Tibial nerve (tissue), 4 donors: ENCODE data around the gene ATP9B. TPM values are rescaled to one million over a fixed set of nuclear protein-coding genes. Genes with fewer than 3 reads are reported as not detected.

Source experiments
- DNase-seq, 2 donors: peaks; one replicate each; pipeline ENCODE4 v3.0.0-alpha.2; 2019; ENCODE audit warnings: low spot score in 2 of 2
- H3K27ac ChIP-seq, 4 donors: fragments of 200-600 bp; sonication (generic) in 3 of 4; one replicate each; pipeline ENCODE4 v1.5.1; 2017 to 2019; ENCODE audit warnings: mild to moderate bottlenecking in 1 of 4
- H3K27me3 ChIP-seq, 2 donors: fragments of 200-600 bp; sonication (generic) in 1 of 2; one replicate each; pipeline versions ENCODE4 v1.5.1 to v1.6.0; 2017 to 2019
- H3K36me3 ChIP-seq, 3 donors: fragments of 200-600 bp; sonication (generic); one replicate each; pipeline ENCODE4 v1.5.1; 2018 to 2019
- H3K4me1 ChIP-seq, 4 donors: fragments of 200-600 bp; sonication (generic) in 3 of 4; one replicate each; pipeline ENCODE4 v1.5.1; 2017 to 2019
- H3K4me3 ChIP-seq, 4 donors: fragments of 200-600 bp; sonication (generic) in 3 of 4; one replicate each; pipeline ENCODE4 v1.5.1; 2017 to 2019; ENCODE audit warnings: mild to moderate bottlenecking in 1 of 4, moderate library complexity in 1 of 4
- H3K9me3 ChIP-seq, 4 donors: fragments of 200-600 bp; sonication (generic) in 3 of 4; one replicate each; pipeline ENCODE4 v1.5.1; 2017 to 2019
- CTCF ChIP-seq, 5 experiments: fragments of 200-600 bp in 3 of 5; fragments of 450-650 bp in 2 of 5; sonication (generic) in 3 of 5; IDR thresholded peaks; one replicate each; pipeline ENCODE4 v1.5.1; 2016 to 2019; ENCODE audit warnings: antibody characterized with exemption in 5 of 5, mild to moderate bottlenecking in 3 of 5, moderate library complexity in 2 of 5
- EP300 ChIP-seq, 2 donors: sonication (generic); formaldehyde crosslinking; IDR thresholded peaks; one replicate each; pipeline ENCODE4 v1.6.1; 2017; ENCODE audit warnings: antibody characterized with exemption in 2 of 2, mild to moderate bottlenecking in 1 of 2
- POLR2A ChIP-seq, 2 donors: fragments of 450-650 bp; IDR thresholded peaks; one replicate each; pipeline ENCODE4 v1.6.1; 2017; ENCODE audit warnings: antibody characterized with exemption in 2 of 2, mild to moderate bottlenecking in 2 of 2, moderate library complexity in 2 of 2
- WGBS, 2 donors: methylation state at CpG; one replicate each; pipeline ENCODE4 v1.1.5; 2018; 5-methylcytosine and 5-hydroxymethylcytosine counted together
- total RNA-seq, 4 donors: library from RNA; depleted of rRNA; stranded (reverse); fragments of >200 nt; gene quantifications; one replicate each; pipeline ENCODE4 v1.1.0, GENCODE V29; 2016

Gene ATP9B
- total RNA-seq, 4 donors from 2014 or later: 56.9 to 68.7 (median 59.8) TPM

GRCh38 chr18:79251021-79251420, 181.8 kb downstream of the ATP9B start:
- peaks cover 0 to 51% (median 3%) of the 10 kb centered on the region in 4 donors for H3K4me1 ChIP-seq
- TF ChIP-seq CTCF (IDR thresholded peaks at IDR 0.05): no peak
- no peak for TF ChIP-seq EP300 (IDR thresholded peaks at IDR 0.05)
- TF ChIP-seq POLR2A (IDR thresholded peaks at IDR 0.05): no peak
- 51 to 69% methylated on average over 9 of the region's 9 CpGs for WGBS, 2 donors
- H3K36me3 ChIP-seq: peaks cover 0 to 10% (median 0%) of the 10 kb centered on the region in 3 donors
- H3K27ac ChIP-seq: peak overlapping the region; percentile 42 to 85 (median 65)
- no peaks in the 10 kb centered on the region for H3K27me3 ChIP-seq
- no peak for DNase-seq
- no peaks in the 10 kb centered on the region for H3K9me3 ChIP-seq
- H3K4me3 ChIP-seq: no peak overlapping the region

DNA sequence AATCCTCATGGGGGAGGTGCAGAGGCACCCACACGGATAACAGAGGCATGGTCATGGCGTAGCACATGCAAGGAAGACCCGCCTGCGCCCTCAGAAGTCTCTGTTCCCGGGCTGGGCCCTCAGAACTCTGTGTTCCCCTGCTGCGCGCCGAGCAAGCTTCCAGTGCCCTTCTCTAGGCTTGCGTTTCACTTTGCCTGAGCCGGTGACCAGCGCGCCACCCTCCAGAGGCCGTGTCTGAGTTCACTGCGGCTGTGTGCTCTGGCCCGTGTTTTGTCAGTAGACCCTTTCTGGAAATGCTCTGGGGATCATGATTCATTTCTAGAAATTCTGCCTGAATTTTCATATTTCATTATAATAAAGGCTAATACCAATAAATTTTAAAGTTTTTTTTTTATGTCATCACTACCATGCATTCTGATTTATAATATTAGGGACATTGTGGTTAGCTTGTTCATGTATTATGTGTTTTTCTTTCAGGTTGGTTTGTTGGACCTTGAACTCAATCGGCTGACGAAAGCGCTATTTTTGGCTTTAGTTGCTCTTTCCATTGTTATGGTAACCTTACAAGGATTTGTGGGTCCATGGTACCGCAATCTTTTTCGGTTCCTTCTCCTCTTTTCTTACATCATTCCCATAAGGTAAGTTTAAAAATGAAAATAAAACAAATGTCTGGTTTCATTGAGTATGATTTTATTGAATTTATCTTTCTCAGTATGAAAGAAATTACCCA, 183.9 kb downstream of the ATP9B start:
- WGBS, 2 donors: 45 to 56% methylated on average over 20 of the region's 20 CpGs
- Histone ChIP-seq H3K9me3 (no peaks in the 10 kb centered on the region), H3K4me3 (peak overlapping the region in 1 of 4 donors; percentile 9), H3K27me3 (no peaks in the 10 kb centered on the region), H3K4me1 (peaks cover 0 to 55% (median 5%) of the 10 kb centered on the region in 4 donors), H3K27ac (peak overlapping the region; percentile 3 to 79 (median 59)), H3K36me3 (peaks cover 0 to 10% (median 0%) of the 10 kb centered on the region in 3 donors)
- TF ChIP-seq POLR2A (IDR thresholded peaks at IDR 0.05) (peak in 1 of 2 donors; percentile 43), CTCF (IDR thresholded peaks at IDR 0.05) (no peak), EP300 (IDR thresholded peaks at IDR 0.05) (peak in 1 of 2 donors; percentile 67)
- no peak for DNase-seq

DNA sequence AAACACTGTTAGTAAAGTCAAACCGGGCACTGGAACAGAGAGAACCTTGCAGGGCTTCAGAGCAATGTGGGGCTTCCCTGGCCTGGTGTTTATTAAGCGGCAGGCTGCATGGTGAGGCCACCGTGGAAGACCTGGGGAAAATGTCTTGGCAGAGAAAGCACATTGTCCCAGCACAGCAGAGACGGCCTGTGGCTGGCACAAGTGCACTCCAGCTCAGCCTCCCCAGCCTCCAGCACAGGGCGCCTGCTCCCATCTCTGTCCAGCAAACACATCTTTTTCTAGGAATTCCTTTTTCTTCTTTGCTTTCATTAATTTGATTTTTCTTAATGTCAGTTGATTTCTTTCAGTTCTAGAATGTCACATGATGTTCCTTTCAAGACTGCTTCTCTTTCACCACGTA, 188.3 kb downstream of the ATP9B start:
- peak overlapping the region in 1 of 4 donors; percentile 25 for H3K27ac ChIP-seq
- DNase-seq: no peak
- H3K4me1 ChIP-seq: peaks cover 0 to 60% (median 11%) of the 10 kb centered on the region in 4 donors
- no peaks in the 10 kb centered on the region for H3K27me3 ChIP-seq
- no peaks in the 10 kb centered on the region for H3K9me3 ChIP-seq
- no peak overlapping the region for H3K4me3 ChIP-seq
- TF ChIP-seq EP300 (IDR thresholded peaks at IDR 0.05) (no peak), CTCF (IDR thresholded peaks at IDR 0.05) (no peak)
- H3K36me3 ChIP-seq: peaks cover 0 to 10% (median 0%) of the 10 kb centered on the region in 3 donors
- 51 to 58% methylated on average over 6 of the region's 6 CpGs for WGBS, 2 donors

DNA sequence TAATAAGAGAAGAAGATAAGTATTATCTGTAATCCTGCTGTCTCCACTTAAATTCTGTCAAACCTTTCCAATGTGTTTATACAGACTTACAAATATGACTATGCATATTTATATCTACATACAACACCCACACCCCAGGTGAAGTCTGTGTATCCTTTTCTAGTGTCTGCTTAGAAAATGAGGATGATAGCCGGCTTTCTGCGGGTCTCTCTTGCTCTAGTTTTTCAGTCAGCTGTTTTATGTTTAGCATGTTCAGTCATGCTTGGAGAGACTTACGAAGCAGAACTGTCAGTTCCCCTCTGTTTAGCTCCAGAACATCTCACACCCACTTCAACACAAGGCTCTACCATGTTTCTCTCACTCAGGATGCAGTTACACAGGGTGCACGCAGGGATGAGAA, 189.3 kb downstream of the ATP9B start:
- Histone ChIP-seq H3K36me3 (peaks cover 0 to 10% (median 0%) of the 10 kb centered on the region in 3 donors), H3K9me3 (no peaks in the 10 kb centered on the region), H3K4me1 (peaks cover 0 to 65% (median 9%) of the 10 kb centered on the region in 4 donors), H3K27ac (peak overlapping the region in 2 of 4 donors; percentile 10 to 38), H3K27me3 (no peaks in the 10 kb centered on the region), H3K4me3 (no peak overlapping the region)
- DNase-seq: no peak
- TF ChIP-seq EP300 (IDR thresholded peaks at IDR 0.05) (no peak), POLR2A (IDR thresholded peaks at IDR 0.05) (no peak), CTCF (IDR thresholded peaks at IDR 0.05) (no peak)
- WGBS, 2 donors: 69 to 73% methylated on average over 4 of the region's 4 CpGs

DNA sequence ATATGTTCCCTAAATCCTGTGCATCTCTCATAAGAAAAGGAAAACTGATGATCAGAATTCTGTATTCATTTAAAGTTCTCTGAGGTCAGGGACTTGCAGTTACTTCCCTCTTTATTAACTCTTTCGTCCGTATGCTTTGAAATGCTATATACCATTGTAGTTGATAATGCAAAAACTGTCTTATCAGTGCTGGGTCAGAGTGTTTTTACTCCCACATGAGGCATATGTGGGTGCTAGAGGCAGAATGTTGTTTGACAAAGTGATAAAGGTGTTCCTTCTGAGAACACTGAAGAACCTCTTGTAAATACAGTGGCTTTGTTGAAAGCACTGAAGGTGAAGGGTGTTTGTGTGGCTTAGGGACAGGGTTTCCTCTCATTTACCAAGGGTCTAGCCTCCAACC, 190.0 kb downstream of the ATP9B start:
- DNase-seq: no peak
- H3K9me3 ChIP-seq: no peaks in the 10 kb centered on the region
- TF ChIP-seq POLR2A (IDR thresholded peaks at IDR 0.05) (no peak), CTCF (IDR thresholded peaks at IDR 0.05) (no peak), EP300 (IDR thresholded peaks at IDR 0.05) (no peak)
- peak overlapping the region in 2 of 4 donors; percentile 5 to 28 for H3K27ac ChIP-seq
- no peak overlapping the region for H3K4me3 ChIP-seq
- H3K27me3 ChIP-seq: no peaks in the 10 kb centered on the region
- 66 to 72% methylated on average over 2 of the region's 2 CpGs for WGBS, 2 donors
- H3K4me1 ChIP-seq: peaks cover 0 to 61% (median 8%) of the 10 kb centered on the region in 4 donors
- H3K36me3 ChIP-seq: peaks cover 0 to 8% (median 0%) of the 10 kb centered on the region in 3 donors
